ENCODE data around the gene LBX2. TPM values are rescaled to one million over a fixed set of nuclear protein-coding genes. Genes with fewer than 3 reads are reported as not detected.

LBX2 gene
- total and polyA plus RNA-seq, 9 of the 15 experiments (the other 6 are each of a cell fraction or from before 2014, with no cell fraction given): 0.39 to 6.2 (median 1.8) TPM; not detected in 1

GRCh38 chr2:74507145-74507925 is 7.9 kb upstream of the LBX2 start, which contains the start of gene PCGF1 (continued):
- TF ChIP-seq MGA (IDR thresholded peaks at IDR 0.05) (peak; percentile 33), HEY1 (CRISPR knock-in tag; IDR thresholded peaks at IDR 0.05; ENCODE audit: borderline replicate concordance) (no peak), PTRF (tag; IDR thresholded peaks at IDR 0.05) (no peak), MNT (conservative IDR thresholded peaks at IDR 0.05) (peak; percentile 84 to 89), BACH1 (tag; IDR thresholded peaks at IDR 0.05) (no peak), BRCA1 (IDR thresholded peaks at IDR 0.05) (no peak), BRCA1 (CRISPR knock-in tag; IDR thresholded peaks at IDR 0.05) (0 out of 2 replicates have a peak, but pooled peaks have one; percentile 5), XRCC3 (IDR thresholded peaks at IDR 0.05) (no peak), SRSF1 (IDR thresholded peaks at IDR 0.05; ENCODE audit: low read depth, low read length) (no peak), POU5F1 (IDR thresholded peaks at IDR 0.05; ENCODE audit: borderline replicate concordance, low read depth, low read length, partially characterized antibody) (peak; percentile 55), ZFX (CRISPR knock-in tag; IDR thresholded peaks at IDR 0.05) (no peak), RAD51 (IDR thresholded peaks at IDR 0.05; ENCODE audit: borderline replicate concordance, low read depth) (no peak; the same call in 1 of the 2 replicates)

All from K562 (cell line).